Measurements from ENCODE around the gene TMPRSS6. TPM values are rescaled to one million over a fixed set of nuclear protein-coding genes. Genes with fewer than 3 reads are reported as not detected.

Gene TMPRSS6
- total and polyA plus RNA-seq, 2 of the 13 experiments (the other 11 are each of a cell fraction or from before 2014, with no cell fraction given) = 4.2 to 4.8 TPM

DNA sequence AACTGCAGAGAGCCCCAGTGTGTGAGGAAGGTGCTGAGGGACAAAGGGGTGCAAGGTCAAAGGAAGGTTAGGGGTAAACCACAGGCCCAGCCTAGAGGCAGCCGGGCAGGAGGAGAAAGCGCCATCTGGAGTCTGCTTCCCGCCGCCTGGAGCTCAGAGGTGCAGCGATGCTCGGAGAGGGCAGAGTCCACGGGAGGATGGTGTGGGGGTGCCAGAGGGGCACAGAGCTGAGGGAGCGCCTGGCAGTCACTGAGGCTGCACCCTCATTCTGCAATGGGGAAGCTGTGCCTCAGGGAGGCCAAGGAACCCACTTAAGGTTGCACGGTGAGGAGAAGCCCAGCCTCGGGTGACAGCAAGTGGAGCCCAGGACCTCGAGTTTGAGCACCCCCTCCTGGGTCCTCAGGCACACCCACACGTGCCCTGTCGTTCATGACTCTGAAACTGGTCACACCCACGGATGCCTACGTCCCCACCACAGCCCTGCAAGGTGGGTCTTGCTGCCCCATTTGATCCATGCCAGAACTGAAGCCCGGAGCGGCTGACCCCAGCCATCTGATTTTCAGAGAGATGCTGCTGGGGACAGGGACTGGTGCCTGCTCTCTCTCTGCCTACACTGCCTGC lies 38.6 kb upstream of the TMPRSS6 start:
- CTCF ChIA-PET (ENCODE audit: low intra/inter-chr PET ratio, low total read pairs) = no interaction called here
- Histone ChIP-seq H3K9ac (ENCODE audit: insufficient read depth, low read depth, low read length) (no peak overlapping the region), H3K4me3 (replicated peaks in 1 of 3; ENCODE audit: insufficient read depth in 1 of 3, low read depth in 2 of 3, low read length in 3 of 3) (no peak overlapping the region)
- TF ChIP-seq STAG1 (CRISPR knock-in tag; IDR thresholded peaks at IDR 0.05) (peak; percentile 53), ZNF670 (CRISPR knock-in tag; IDR thresholded peaks at IDR 0.05; ENCODE audit: borderline replicate concordance) (no peak), SATB2 (CRISPR knock-in tag; IDR thresholded peaks at IDR 0.05) (no peak), CTCF (CRISPR knock-in tag; IDR thresholded peaks at IDR 0.05) (peak; percentile 68), ZFP36L1 (CRISPR knock-in tag; IDR thresholded peaks at IDR 0.05) (no peak), ESRRA (CRISPR knock-in tag; IDR thresholded peaks at IDR 0.05; ENCODE audit: low read depth) (peak; percentile 32; the same call in 1 of the 2 replicates), MAF1 (CRISPR knock-in tag; IDR thresholded peaks at IDR 0.05; ENCODE audit: borderline replicate concordance) (no peak), HNF4G (IDR thresholded peaks at IDR 0.05; ENCODE audit: borderline replicate concordance, low read depth, low read length) (peak; percentile 34; the same call in 1 of the 2 replicates), HNF4G (CRISPR knock-in tag; IDR thresholded peaks at IDR 0.05; ENCODE audit: borderline replicate concordance, low read depth) (no peak), POLR2A (IDR thresholded peaks at IDR 0.05; ENCODE audit: insufficient read depth in 1 of 2, low read depth in 2 of 2, low read length in 2 of 2) (no peak), ZNF850 (CRISPR knock-in tag; conservative IDR thresholded peaks at IDR 0.05) (no peak), SRSF9 (IDR thresholded peaks at IDR 0.05; ENCODE audit: borderline replicate concordance, insufficient read depth, low read depth, low read length, poor library complexity, severe bottlenecking) (no peak), ZNF740 (CRISPR knock-in tag; IDR thresholded peaks at IDR 0.05) (peak; percentile 57; the same call in 1 of the 2 replicates), EHMT2 (IDR thresholded peaks at IDR 0.05; ENCODE audit: borderline replicate concordance, low read depth, low read length) (no peak), BRD4 (CRISPR knock-in tag; IDR thresholded peaks at IDR 0.05) (no peak), ARNT2 (CRISPR knock-in tag; IDR thresholded peaks at IDR 0.05; ENCODE audit: low read depth) (no peak), CBFB (CRISPR knock-in tag; IDR thresholded peaks at IDR 0.05) (no peak)
- TF ChIP-seq, protein P1, sequence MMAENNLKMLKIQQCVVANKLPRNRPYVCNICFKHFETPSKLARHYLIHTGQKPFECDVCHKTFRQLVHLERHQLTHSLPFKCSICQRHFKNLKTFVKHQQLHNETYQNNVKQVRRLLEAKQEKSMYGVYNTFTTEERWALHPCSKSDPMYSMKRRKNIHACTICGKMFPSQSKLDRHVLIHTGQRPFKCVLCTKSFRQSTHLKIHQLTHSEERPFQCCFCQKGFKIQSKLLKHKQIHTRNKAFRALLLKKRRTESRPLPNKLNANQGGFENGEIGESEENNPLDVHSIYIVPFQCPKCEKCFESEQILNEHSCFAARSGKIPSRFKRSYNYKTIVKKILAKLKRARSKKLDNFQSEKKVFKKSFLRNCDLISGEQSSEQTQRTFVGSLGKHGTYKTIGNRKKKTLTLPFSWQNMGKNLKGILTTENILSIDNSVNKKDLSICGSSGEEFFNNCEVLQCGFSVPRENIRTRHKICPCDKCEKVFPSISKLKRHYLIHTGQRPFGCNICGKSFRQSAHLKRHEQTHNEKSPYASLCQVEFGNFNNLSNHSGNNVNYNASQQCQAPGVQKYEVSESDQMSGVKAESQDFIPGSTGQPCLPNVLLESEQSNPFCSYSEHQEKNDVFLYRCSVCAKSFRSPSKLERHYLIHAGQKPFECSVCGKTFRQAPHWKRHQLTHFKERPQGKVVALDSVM (CRISPR knock-in tag; IDR thresholded peaks at IDR 0.05) = no peak

More for the DNA sequence above, 38.6 kb upstream of the TMPRSS6 start:
- DNase-seq (ENCODE audit: low spot score) (no peak), ATAC-seq (peak; percentile 56), FAIRE-seq (no peak)
- H2AFZ ChIP-seq (ENCODE audit: low read length) = no peak overlapping the region
- intact Hi-C loops (cut with micrococcal nuclease; ENCODE audit: unreplicated experiment) (loop anchor here (5.0 kb wide), 1 partner anchor 71 kb away; no protein-coding TSS in a partner anchor), in situ Hi-C loops (cut with HindIII; ENCODE audit: extremely low pct_ligation_motif_present, low pct_unique_long_range_greater_than_20kb) (no loop called here)
- H3K36me3 ChIP-seq (replicated peaks in 1 of 2; ENCODE audit: control insufficient read depth in 1 of 2, insufficient read depth in 2 of 2, low read length in 2 of 2) = no peaks in the 10 kb centered on the region
- no peaks in the 10 kb centered on the region for H3K79me2 ChIP-seq (ENCODE audit: insufficient read depth, low read length)
- no peak overlapping the region for H3K4me2 ChIP-seq (ENCODE audit: low read depth, low read length)
- no peaks in the 10 kb centered on the region for H3K9me3 ChIP-seq (ENCODE audit: low read length)
- peaks cover 5 to 28% of the 10 kb centered on the region in 2 experiments for H3K27me3 ChIP-seq (ENCODE audit: control insufficient read depth in 1 of 2, insufficient read depth in 2 of 2, low read length in 2 of 2)
- 0% methylated on average over 4 of the region's 17 CpGs for WGBS (ENCODE audit: low lambda C conversion rate)
- no TSS peak for BruUV-seq (replicated peaks)
- H3K4me1 ChIP-seq (ENCODE audit: insufficient read depth, low read length) = 0 out of 2 replicates have a peak, but pooled peaks cover 15% of the 10 kb centered on the region
- H4K20me1 ChIP-seq (ENCODE audit: insufficient read depth, low read length) = no peaks in the 10 kb centered on the region
- no peak overlapping the region for H3K27ac ChIP-seq (ENCODE audit: extremely low read length, insufficient read depth, low read length)
- POLR2A ChIA-PET = no interaction called here
